Ectodermal cell (in vitro differentiated cells): ENCODE measurements around the gene MYH11.

Source experiments
- H3K27ac ChIP-seq: 2 replicates; pipeline ENCODE4 v1.7.0; 2013; ENCODE audit warnings: mild to moderate bottlenecking, low read depth, low read length; ENCODE audit not compliant: insufficient read depth, poor library complexity, severe bottlenecking
- H3K27me3 ChIP-seq: 2 replicates; pipeline ENCODE4 v1.7.0; 2013; ENCODE audit warnings: mild to moderate bottlenecking, low read length; ENCODE audit not compliant: insufficient read depth, control insufficient read depth, poor library complexity, severe bottlenecking
- H3K36me3 ChIP-seq: one replicate; pipeline ENCODE4 v1.7.0; 2013; ENCODE audit warnings: low read length; ENCODE audit not compliant: control insufficient read depth, insufficient read depth
- H3K4me1 ChIP-seq: one replicate; pipeline ENCODE4 v1.7.0; 2013; ENCODE audit warnings: low read length; ENCODE audit not compliant: control insufficient read depth, insufficient read depth
- H3K4me3 ChIP-seq: 2 replicates; pipeline ENCODE4 v1.7.0; 2013; ENCODE audit warnings: low read depth, low read length, control low read depth; ENCODE audit not compliant: insufficient read depth
- H3K9me3 ChIP-seq: 2 replicates; pipeline ENCODE4 v1.7.0; 2013; ENCODE audit warnings: mild to moderate bottlenecking, low read length, moderate library complexity; ENCODE audit not compliant: control insufficient read depth
- WGBS, 2 experiments: methylation state at CpG; one replicate each; pipeline ENCODE4 v1.1.7; 2013; ENCODE audit warnings: missing lambda C conversion rate in 2 of 2; 5-methylcytosine and 5-hydroxymethylcytosine counted together

MYH11 gene

GRCh38 chr16:15879255-15879811 is 22.5 kb upstream of the MYH11 start:
- Histone ChIP-seq H3K27ac (no peak overlapping the region), H3K36me3 (peaks cover 6% of the 10 kb centered on the region), H3K4me3 (no peak overlapping the region), H3K27me3 (no peaks in the 10 kb centered on the region), H3K9me3 (no peaks in the 10 kb centered on the region), H3K4me1 (no peaks in the 10 kb centered on the region)
- 88 to 100% methylated on average over 1 of the region's 2 CpGs for WGBS, 2 experiments

DNA sequence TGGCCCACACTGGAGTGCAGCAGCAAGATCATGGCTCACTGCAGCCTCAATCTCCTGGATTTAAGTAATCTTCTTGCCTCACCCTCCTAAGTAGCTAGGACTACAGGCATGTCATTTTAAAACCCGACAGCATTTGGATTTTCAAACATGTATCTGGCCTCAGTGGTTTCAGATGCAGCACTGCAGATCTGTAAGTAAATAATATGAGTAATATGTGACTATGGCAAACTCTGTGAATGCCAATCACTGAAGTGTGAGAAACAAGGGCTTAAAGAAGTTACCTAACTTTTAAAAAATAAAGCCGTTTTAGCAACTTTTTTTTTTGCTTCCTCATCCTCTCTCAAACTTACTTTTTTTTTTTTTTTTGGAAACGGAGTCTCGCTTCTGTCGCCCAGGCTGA is 19.7 kb upstream of the MYH11 start:
- WGBS, 2 experiments = 91 to 95% methylated on average over 5 of the region's 5 CpGs
- no peaks in the 10 kb centered on the region for H3K36me3 ChIP-seq
- H3K9me3 ChIP-seq = no peaks in the 10 kb centered on the region
- no peak overlapping the region for H3K4me3 ChIP-seq
- no peak overlapping the region for H3K27ac ChIP-seq
- no peaks in the 10 kb centered on the region for H3K4me1 ChIP-seq
- no peaks in the 10 kb centered on the region for H3K27me3 ChIP-seq

- Histone ChIP-seq H3K4me3 (no peak overlapping the region), H3K4me1 (no peaks in the 10 kb centered on the region), H3K9me3 (no peaks in the 10 kb centered on the region), H3K27me3 (no peaks in the 10 kb centered on the region), H3K27ac (no peak overlapping the region), H3K36me3 (peaks cover 7% of the 10 kb centered on the region)
- WGBS, 2 experiments = 76 to 80% methylated on average over 7 of the region's 7 CpGs
These were observed 18.0 kb upstream of the MYH11 start for GRCh38 chr16:15874745-15875314.

DNA sequence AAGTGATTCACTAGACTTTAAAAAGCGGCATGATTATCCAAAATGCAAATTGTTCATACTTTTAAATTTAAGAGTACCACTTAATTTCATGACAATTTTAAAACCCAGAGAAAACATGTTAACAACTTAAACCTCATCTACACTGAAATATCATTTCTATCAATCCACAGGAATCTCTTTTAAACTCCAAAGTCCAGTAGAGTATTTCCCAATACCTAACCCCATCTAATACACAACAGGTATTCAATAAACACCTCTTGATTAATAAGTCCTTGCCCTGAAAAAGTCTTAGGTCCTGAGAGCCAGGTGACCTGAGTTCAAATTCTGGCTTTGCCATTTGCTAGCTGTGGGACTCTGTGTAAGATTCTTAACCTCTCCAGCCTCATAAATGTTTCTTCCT is 16.9 kb upstream of the MYH11 start:
- Histone ChIP-seq H3K36me3 (peaks cover 13% of the 10 kb centered on the region), H3K4me1 (no peaks in the 10 kb centered on the region), H3K9me3 (no peaks in the 10 kb centered on the region), H3K4me3 (no peak overlapping the region), H3K27me3 (no peaks in the 10 kb centered on the region), H3K27ac (no peak overlapping the region)
- WGBS, 2 experiments = 91 to 97% methylated on average over 1 of the region's 1 CpG

DNA sequence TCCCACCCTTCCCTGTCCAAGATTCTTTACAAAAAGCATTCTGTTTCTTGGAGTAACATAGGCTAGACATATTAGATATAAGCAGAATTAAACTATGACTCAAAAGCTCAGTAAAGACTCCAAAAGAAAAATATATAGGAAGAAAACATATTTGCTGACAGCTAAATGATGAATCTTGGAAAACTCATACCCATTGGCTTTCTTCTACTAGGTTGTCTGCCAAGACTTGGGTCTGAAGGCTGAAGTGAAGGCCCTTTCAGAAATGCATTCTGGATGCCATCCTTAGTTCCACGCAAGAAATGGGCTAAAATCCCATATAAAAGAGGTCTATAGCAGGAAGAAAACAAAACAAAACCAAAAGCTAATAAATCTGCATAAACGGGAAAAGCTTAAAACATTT is 16.5 kb upstream of the MYH11 start:
- H3K36me3 ChIP-seq = peaks cover 13% of the 10 kb centered on the region
- H3K4me1 ChIP-seq = no peaks in the 10 kb centered on the region
- no peaks in the 10 kb centered on the region for H3K9me3 ChIP-seq
- no peaks in the 10 kb centered on the region for H3K27me3 ChIP-seq
- H3K4me3 ChIP-seq = no peak overlapping the region
- H3K27ac ChIP-seq = no peak overlapping the region
- 88 to 99% methylated on average over 2 of the region's 2 CpGs for WGBS, 2 experiments

DNA sequence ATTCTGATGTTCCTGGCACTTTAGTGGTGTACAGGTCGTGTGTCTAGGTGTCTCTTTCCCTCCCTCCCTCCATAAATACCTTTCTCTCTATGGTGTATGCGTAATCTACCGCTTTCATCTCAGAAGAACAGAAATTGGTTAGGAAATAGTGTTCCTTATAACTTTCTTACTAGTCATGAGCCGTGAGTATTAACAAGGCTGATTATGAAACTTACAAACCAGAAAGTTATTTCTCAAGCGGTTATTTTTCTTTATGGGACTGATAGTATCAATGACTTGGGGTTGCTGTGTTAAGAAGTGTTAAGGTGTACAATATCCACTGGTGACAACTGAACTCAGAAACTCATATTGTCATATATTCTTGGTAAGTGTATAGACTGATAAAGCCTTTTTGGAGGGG is 13.2 kb upstream of the MYH11 start:
- H3K4me1 ChIP-seq = no peaks in the 10 kb centered on the region
- 84 to 88% methylated on average over 5 of the region's 5 CpGs for WGBS, 2 experiments
- no peaks in the 10 kb centered on the region for H3K9me3 ChIP-seq
- no peaks in the 10 kb centered on the region for H3K27me3 ChIP-seq
- no peak overlapping the region for H3K27ac ChIP-seq
- H3K36me3 ChIP-seq = peaks cover 13% of the 10 kb centered on the region
- H3K4me3 ChIP-seq = no peak overlapping the region

- H3K4me1 ChIP-seq = no peaks in the 10 kb centered on the region
These were observed 9.6 kb upstream of the MYH11 start for GRCh38 chr16:15866451-15866850.

DNA sequence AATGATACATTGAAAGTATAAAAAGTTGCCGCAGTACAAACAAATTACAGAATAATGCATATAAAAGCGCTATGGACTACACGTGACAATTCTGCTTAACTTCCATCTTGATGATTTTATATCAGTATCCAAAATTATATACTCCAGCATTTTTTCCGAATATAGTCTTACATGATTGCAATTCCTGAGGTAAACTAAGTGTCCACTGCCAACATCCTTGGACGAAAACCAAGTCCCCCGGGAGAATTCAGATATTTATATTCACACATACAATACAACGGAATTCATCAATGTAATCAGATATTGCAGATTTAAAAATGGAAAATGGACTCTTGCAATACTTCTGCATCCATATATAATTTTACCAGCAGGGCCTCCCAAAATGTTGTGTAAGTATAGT is 8.9 kb upstream of the MYH11 start:
- Histone ChIP-seq H3K9me3 (no peaks in the 10 kb centered on the region), H3K4me1 (no peaks in the 10 kb centered on the region), H3K27ac (no peak overlapping the region), H3K36me3 (peaks cover 13% of the 10 kb centered on the region), H3K27me3 (no peaks in the 10 kb centered on the region), H3K4me3 (no peak overlapping the region)
- WGBS, 2 experiments = 96% methylated on average over 6 to 7 of the region's 7 CpGs

More at GRCh38 chr16:15866451-15866850, 9.6 kb upstream of the MYH11 start:
- Histone ChIP-seq H3K36me3 (peaks cover 13% of the 10 kb centered on the region), H3K27ac (no peak overlapping the region), H3K4me3 (no peak overlapping the region), H3K9me3 (no peaks in the 10 kb centered on the region), H3K27me3 (no peaks in the 10 kb centered on the region)
- 93 to 95% methylated on average over 3 to 5 of the region's 5 CpGs for WGBS, 2 experiments

- H3K4me1 ChIP-seq = no peaks in the 10 kb centered on the region
- WGBS, 2 experiments = 95% methylated on average over 5 of the region's 5 CpGs
These were observed 8.1 kb upstream of the MYH11 start for GRCh38 chr16:15864939-15865338.

GRCh38 chr16:15861996-15862395 is 5.2 kb upstream of the MYH11 start:
- no peak overlapping the region for H3K4me3 ChIP-seq
- H3K9me3 ChIP-seq = no peaks in the 10 kb centered on the region
- no peak overlapping the region for H3K27ac ChIP-seq
- H3K4me1 ChIP-seq = peaks cover 8% of the 10 kb centered on the region
- H3K36me3 ChIP-seq = no peaks in the 10 kb centered on the region
- 93% methylated on average over 3 of the region's 3 CpGs for WGBS, 2 experiments
- peaks cover 26% of the 10 kb centered on the region for H3K27me3 ChIP-seq

More at GRCh38 chr16:15864939-15865338, 8.1 kb upstream of the MYH11 start:
- Histone ChIP-seq H3K27me3 (no peaks in the 10 kb centered on the region), H3K9me3 (no peaks in the 10 kb centered on the region), H3K4me3 (no peak overlapping the region), H3K36me3 (peaks cover 7% of the 10 kb centered on the region), H3K27ac (no peak overlapping the region)
